HG03378 (cell line): Measurements from ENCODE around the gene ROR2.
"Not testable (repeated sequence)": the region's sequence is repeated elsewhere in the genome, so short reads cannot be mapped to it uniquely, and the experiment has no call there.

ENCODE experiments used
- ATAC-seq: cut with Tn5 transposase; IDR thresholded peaks from one replicate; pipeline ENCODE4 v1.9.1; 2021; ENCODE audit warnings: mild to moderate bottlenecking, moderate library complexity; ENCODE audit not compliant: unreplicated experiment

Gene ROR2

DNA sequence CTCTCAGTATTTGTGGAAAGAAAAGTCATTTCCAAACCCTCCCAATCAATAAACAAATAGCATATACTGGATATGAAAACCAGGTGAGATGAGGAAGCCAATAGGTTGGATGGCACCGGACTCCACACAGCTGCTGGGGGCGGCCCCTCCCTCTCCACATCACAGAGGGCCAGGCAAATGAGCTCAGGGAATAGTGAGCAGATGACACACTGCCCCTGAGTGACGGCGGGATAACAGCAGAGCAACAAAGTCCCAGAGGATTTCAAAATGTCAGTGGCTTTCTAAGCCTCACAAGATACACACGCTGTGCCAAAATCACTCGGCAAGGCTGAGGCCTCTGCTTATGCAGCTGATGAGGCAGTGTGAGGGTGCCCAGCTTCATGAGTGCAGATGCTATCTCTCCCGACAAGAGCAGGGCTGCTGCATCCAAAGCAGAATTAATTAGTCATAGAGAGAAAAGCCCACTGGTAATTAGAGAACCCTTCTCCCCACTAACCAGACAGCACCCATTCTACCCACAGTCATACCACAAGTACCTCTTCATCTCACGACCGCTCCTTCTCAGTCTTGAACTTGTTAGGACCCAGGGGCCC lies 291.4 kb downstream of the ROR2 start:
- ATAC-seq = no peak

DNA sequence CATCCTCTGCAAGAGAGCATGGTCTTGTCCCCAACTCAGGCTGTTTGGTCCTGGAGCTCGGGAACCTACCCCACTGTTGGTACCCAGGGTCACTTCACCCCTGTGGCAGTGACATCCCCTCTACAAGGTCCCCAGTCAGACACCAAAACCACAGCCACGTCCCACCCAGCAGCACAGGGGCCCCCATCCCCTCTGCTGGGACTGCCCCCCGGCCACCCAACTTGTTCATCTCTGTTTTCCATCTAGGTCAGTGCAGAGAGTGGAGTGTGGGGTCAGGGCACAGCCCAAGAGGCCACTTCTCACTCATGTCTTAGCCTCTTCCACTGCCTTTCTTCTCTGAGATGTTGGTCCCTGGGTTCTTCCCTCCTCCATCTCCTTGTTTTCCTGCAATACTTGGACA lies 292.5 kb downstream of the ROR2 start:
- no peak for ATAC-seq

DNA sequence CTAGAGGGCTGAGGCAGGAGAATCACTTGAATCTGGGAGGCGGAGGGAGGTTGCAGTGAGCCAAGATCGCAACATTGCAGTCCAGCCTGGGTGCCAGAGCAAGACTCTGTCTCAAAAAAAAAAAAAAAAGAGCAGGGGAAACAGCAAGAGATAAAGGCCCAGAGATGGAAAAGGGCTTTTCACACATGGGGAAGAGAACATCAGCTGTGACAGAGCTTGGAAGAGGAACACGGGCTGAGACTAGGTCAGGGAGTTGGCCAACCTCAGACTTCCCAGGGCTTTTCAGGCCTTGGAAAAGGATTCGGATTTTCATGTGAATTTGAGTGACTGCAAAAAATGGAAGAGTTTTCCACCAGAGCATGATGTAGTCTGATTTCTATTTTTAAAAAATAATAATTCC lies 294.4 kb downstream of the ROR2 start:
- ATAC-seq = no peak

DNA sequence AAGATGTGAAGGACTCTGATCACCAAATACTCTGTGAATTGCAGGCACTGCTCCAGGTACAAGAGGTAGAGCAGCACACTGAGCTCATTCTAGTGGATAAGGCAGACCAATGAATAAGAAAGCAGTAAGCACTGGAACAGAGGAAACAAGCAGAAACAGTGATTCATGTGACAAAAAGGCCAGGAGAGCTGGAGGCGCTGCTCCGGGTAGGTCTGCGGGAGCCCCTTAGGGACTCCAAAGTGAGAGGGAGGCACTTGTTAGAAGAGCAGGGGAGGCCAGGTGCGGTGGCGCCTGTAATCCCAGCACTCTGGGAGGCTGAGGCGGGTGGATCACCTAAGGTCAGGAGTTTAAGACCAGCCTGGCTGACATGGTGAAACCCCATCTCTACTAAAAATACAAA lies 294.8 kb downstream of the ROR2 start:
- no peak for ATAC-seq

DNA sequence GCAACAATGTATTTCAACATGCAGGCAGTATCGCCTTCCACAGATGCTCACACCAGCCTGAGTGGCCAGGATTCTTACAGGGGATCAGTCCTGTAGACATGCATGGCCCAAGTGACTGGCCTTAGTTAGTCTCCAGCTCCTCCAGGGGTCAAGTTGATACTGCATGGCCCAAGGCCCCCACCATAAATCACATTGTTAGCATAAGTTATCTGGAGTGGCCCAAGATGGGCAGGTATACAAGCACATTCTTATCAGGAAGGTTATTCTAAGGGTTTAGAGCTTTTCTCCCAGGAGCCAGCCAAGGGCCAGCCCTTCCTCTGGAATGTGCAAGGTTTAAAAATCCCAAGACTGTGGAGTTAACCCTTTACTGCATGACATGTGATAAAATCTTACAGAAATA lies 295.5 kb downstream of the ROR2 start:
- ATAC-seq = no peak

DNA sequence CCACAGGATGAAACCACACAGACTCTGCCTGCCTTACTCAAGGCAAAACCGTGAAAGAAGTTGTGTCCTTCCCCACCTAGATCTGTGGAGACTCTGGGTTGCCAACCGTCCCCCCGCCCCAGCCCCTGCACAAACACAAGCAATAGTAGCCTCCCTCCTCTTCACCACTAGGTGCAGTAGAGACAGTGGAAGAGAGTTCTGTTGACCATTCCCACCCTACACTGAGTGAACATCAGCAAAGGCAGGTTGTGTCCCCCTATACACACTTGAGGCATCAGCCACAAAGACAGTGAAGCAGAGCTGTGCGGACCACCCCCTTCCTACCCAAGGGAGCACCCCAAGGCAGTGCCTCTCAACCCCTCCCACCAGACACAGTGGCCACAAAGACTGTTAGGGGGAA lies 302.7 kb downstream of the ROR2 start:
- no peak for ATAC-seq

DNA sequence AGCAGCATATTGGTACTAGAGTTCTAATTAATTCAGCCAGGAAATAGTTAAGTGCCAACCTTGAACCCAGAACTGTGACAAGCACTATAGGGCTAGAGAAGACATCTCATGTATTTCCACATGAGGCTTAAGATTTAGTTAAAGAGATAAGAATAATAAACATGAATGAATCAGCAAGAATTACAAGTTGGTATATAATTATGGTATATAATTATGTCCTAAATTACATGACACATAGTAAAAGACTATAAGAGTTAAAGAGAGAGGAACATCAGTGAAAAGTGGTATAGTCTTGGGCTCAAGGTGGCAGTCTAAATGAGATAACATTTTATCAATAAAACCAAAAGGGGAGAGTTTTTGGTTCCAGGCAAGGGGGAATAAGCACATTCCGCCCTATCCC lies 303.3 kb downstream of the ROR2 start:
- ATAC-seq = no peak

DNA sequence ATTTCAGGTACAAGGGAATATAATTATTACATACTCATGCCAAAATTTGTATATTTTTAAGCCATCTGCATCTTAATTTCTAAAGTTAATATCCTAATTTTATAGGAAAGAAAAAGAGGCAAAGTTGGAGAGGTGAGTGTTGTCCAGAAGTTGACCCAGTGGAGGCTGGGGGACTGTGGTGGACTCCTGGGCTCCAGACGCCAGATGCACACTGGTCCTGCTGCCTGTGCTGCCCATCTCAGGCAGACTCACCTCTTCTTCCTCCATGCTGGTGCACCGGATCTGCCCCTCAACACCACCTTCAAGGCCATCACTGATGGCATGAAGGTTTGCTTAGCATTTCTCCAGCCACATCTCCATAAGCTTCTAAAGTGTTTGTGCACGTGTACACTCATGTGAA lies 305.6 kb downstream of the ROR2 start:
- ATAC-seq = no peak

DNA sequence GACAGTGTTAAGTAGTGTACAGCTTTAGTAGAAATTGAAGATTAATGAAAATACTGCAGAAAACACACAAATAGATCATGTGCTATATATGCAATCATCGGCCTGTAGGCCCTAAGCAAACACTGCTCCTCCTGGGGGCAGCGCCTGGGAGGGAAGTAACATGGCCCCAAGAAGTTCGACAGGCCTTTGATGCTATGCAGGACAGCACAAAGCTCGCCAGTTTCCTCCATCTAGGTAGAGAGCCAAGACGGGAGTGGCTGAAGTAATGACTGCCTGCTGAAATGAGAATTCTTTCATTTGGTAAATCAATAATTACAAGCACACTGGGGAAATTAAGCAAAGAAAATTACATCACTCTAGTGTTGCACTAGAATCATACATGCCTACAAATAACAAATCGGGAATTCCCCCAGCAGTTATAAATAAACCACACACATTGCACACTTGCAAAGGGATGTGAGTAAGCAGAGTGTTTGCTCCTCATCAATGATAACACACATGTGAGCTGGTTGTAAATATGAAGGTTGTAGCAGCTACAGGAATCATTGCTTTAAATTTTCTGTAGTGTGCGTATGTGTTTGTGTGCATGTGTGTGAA lies 306.4 kb downstream of the ROR2 start:
- no peak for ATAC-seq

DNA sequence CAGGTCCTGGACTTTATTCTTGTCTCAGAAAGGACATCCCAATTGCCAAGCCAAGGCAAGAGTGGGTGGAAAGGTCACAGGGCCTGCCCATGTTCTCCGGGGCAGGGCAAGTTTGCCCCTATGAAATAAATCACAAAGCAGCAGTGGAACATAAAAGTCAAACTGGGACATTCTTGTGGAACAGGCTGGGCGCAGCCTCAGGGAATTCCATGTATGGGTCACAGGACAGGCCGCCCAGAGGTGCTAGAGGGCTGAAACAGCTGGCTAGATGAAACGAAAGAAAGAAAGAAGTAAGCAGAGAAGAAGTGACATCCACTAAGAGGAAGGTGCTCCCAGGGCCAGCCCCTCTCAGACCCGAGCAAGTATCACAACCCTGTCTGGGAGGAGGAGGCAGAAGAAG lies 307.3 kb downstream of the ROR2 start:
- ATAC-seq = no peak

DNA sequence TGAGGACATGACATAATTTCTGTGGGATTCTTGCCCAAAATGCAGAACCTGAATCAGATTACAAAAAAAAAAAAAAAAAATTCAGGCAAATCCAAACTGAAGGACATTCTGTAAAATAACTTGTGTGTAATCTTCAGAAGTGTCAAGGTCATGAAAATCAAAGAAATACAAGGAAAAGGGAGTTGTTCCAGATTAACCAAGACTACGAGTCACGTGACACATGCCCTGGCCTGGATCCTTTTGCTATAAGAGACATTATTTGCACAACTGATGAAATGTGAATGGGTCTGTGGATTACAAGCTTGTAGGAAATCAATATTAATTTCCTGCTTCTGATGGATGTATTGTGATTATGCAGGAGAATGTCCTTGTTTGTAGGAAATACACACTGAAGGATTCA lies 309.6 kb downstream of the ROR2 start:
- ATAC-seq = no peak

DNA sequence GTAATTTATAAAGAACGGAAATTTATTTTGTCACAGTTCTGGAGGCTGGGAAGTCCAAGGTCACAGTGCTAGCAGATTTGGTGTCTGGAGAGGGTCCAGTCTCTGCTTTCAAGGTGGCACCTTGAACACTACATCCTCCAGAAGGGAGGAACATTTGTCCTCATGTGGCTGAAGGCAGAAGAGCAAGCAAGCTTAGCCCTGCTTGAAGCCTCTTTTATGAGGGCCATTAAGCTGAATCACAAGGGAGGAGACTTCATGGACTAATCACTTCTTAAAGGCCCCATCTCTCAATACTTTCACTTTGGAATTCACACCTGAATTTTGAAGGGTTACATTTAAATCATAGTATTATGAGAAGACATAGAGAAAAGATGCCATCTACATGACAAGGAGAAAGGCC lies 311.0 kb downstream of the ROR2 start:
- no peak for ATAC-seq

DNA sequence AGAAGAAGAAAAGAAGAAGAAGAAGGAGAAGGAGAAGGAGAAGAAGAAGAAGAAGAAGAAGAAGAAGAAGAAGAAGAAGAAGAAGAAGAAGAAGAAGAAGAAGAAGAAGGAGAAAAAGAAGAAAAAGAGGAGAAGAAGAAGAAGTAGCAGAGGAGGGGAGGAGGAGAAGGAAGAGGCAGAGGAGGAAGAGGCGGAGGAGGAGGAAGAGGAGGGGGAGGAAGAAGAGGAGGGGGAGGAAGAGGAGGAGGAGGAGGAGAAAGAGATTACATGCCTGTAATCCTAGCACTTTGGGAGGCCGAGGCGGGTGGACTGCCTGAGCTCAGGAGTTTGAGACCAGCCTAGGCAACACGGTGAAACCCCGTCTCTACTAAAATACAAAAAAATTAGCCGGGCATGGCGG lies 315.2 kb downstream of the ROR2 start:
- not testable (repeated sequence) for ATAC-seq

DNA sequence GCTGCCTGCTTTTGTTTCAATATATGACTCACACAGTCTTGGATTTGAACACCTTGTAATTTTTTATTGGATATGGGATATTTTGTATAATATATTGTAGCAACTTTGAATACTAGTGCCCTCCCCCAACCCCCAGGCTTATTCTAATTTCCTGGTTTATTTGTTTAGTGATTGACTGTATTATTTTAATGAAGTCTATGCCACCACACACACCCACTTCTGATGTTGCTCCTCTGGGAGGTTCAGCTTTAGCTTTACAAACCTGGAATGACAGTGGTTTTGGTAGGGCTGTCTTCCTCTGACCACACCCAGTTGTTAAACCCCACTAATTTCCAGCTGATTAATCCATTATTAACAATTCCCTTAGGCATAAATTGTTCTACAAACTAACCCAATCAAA lies 320.3 kb downstream of the ROR2 start:
- no peak for ATAC-seq

DNA sequence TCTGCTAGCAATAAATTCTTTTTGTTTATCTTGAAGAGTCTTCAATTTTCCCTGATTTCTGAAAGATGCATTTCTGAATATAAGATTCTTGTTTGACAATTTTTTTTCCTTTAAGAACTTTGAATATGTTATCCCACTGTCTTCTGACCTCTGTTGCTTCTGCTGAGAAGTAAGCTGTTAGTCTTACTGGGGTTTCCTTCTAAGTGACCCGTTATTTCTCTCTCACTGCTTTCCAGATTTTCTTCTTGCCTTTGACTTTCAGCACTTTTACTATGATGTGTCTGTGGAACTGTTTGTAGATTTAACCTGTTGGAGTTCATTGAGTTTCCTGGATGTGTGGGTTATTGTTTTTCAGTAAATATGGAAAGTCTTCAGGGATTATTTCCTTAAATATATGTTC lies 321.1 kb downstream of the ROR2 start:
- ATAC-seq = no peak

DNA sequence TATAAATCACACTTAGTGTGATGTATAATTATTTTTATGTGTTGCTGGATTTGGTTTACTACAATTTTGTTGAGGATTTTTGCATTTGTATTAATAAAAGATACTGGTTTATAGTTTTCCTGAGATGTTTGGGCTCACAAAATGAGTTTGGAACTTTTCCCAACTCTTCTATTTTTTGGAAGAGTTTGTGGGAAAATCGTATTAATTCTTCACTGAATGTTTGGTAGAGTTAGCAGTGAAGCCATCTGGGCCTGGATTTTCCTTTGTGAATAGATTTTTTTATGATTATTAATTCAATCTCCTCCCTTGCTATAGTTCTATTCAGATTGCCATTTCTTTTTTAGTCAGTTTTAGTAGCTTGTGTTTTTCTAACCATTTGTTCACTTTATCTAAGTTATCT lies 324.7 kb downstream of the ROR2 start:
- ATAC-seq = no peak

DNA sequence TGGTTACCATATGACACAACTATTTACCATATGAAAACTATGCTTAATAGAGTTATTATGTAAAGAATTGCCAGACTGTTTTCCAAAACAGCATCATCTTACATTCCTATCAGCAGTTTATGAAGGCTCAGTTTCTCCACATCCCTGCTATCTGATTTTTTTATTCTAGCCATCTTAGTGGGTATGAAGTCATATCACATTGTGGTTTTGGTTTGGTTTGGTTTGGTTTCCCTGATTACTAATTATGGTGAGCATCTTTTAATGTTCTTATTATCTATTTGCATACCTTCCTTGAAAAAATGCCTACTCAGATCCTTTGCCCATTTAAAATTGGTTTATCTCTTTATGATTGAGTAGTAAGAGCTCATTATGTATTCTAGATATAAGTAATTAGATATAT lies 327.0 kb downstream of the ROR2 start:
- ATAC-seq = no peak

DNA sequence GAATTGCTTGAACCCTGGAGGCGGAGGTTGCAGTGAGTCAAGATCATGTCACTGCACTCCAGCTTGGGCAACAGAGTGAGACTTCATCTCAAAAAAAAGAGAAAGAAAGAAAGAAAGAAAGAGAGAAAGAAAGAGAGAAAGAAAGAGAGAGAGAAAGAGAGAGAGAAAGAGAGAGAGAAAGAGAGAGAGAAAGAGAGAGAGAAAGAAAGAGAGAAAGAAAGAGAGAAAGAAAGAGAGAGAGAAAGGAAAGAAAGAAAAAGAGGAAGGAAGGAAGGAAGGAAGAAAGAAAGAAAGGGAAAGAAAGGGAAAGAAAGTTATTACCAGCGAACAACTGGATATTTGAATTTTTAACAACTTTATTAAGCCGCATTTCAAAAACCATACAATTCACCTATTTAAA lies 327.9 kb downstream of the ROR2 start:
- not testable (repeated sequence) for ATAC-seq

DNA sequence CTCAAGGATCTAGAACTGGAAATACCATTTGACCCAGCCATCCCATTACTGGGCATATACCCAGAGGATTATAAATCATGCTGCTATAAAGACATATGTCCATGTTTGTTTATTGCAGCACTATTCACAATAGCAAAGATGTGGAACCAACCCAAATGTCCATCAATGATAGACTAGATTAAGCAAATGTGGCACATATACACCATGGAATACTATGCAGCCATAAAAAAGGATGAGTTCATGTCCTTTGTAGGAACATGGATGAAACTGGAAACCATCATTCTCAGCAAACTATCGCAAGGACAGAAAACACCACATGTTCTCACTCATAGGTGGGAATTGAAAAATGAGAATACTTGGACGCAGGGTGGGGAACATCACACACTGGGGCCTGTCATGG lies 336.0 kb downstream of the ROR2 start:
- not testable (repeated sequence) for ATAC-seq

DNA sequence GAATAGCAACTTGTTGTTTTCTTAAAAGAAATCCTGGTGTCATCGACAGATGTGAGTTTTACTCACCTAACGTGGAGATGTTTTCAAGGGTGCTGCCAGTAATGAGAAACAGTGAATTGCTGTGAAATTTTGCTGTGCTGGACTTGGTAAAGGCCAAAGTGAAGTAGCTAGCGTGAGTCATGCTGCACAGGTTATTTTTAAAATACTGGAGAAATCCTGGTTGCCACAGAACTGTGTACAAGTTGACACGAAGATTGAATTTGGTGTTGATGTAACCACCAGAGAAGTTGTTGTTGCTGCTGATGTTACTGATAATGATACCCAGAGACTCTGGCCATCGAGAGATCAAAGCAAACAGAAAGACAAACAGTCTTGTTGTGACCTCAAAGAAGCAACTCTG lies 338.4 kb downstream of the ROR2 start:
- ATAC-seq = no peak

DNA sequence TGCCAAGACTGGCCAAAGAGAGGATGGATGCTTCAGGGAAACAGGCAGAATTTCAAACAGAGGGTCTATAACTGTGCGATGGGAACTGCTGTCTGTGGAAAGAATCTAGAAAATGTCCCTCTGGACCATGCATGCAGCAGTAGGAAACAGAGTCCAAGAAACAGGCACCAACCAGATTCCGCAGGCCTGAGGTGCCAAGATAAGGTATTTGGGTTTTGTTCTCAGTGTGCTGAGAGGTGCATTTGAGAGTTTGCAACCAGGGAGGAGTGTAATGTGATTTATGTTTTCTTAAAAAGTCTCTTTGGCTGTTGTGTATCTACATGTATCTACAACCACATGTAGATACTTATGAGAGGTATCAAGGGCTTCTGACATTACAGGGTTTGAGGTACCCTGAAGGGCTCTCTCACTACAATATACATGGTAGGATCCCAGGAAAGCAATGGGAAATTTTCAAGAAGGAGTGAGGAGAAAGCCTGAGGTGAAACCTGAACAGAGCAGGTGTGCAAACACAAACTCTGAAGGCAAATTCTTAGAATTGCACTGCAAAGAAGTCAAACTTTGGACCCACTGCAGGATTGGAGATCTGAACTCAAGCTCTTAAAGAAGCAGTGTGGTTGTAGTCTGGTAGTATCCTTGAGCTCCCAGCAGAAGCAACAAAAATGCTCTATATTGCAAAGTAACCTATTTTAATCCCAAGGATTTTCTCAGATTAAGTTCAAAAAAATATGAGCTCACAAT lies 343.6 kb downstream of the ROR2 start:
- ATAC-seq = no peak

DNA sequence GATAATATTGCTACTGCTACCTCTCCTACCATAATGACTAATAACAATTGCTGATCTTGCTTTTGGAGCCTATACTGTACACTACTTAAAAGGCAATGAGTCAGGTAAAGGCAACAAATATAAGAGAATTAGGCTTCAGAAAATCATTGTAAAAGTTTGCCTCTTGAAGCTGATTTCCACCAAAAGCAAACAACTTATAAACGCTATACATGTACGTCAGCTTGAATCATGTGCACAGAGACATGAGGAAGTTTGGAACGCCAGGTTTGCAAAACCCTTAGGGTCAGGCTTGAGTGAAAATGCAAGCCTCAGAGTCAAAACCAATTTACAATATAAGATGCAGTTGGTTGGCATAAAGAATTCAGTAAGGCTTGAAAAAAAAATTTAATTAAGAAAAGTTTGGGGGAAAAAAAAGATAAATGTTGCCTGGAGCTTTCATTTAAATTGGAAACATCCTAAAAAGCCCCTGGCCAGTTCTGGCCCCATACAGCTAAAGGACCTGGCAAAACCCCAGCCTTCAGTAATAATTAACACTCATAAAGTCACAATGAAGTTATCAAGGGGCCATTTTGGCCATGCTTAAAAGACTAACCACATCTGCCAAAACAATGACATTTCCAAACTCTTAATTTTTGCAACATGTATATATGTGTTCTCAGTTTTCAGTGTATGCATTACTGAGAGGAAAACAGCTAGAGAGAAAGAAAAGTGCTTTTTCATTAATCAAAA lies 345.4 kb downstream of the ROR2 start:
- no peak for ATAC-seq
